Activated naive CD4-positive, alpha-beta T cell treated with anti-CD3 and anti-CD28 coated beads, Interleukin-2, amount 50 U/mL, for 72 hours (primary cell): ENCODE data around the gene PCLO. TPM values are rescaled to one million over a fixed set of nuclear protein-coding genes. Genes with fewer than 3 reads are reported as not detected.
"Not testable (repeated sequence)": the region's sequence is repeated elsewhere in the genome, so short reads cannot be mapped to it uniquely, and the experiment has no call there.

ENCODE experiments used
- ATAC-seq, 2 donors: fragments of 150-1000 bp; cut with Tn5 transposase; 2 replicates each; pipeline ENCODE4 v1.10.0; 2021; ENCODE audit warnings: mild to moderate bottlenecking in 2 of 2, moderate library complexity in 2 of 2
- DNase-seq, 2 donors: peaks; one replicate each; pipeline ENCODE4 v3.0.0; 2021 to 2022; ENCODE audit warnings: low spot score in 2 of 2
- H3K27ac Mint-ChIP-seq, 2 donors: one replicate each; pipeline ENCODE4 v1.8.0; 2022; ENCODE audit warnings: mild to moderate bottlenecking in 2 of 2, mixed read lengths in 2 of 2
- H3K36me3 Mint-ChIP-seq, 2 donors: one replicate each; pipeline ENCODE4 v1.8.0; 2022; ENCODE audit warnings: mixed read lengths in 2 of 2
- H3K9me3 Mint-ChIP-seq, 2 donors: one replicate each; pipeline ENCODE4 v1.8.0; 2022; ENCODE audit warnings: mixed read lengths in 2 of 2
- total RNA-seq, 2 donors: library from RNA; stranded (reverse); gene quantifications; one replicate each; pipeline ENCODE4 v1.2.3, GENCODE V29; 2022

Gene PCLO
- total RNA-seq, 2 donors from 2014 or later, result 0.02 TPM; not detected in 1

- Mint-ChIP-seq H3K36me3 (no peaks in the 10 kb centered on the region), H3K9me3 (peaks cover 4% of the 10 kb centered on the region in 2 donors), H3K27ac (no peak overlapping the region)
- ATAC-seq (no peak), DNase-seq (no peak)
Measured at GRCh38 chr7:83085299-83085698, 77.4 kb downstream of the PCLO start.

- not testable (repeated sequence) for H3K36me3 Mint-ChIP-seq, H3K27ac Mint-ChIP-seq, DNase-seq, ATAC-seq, H3K9me3 Mint-ChIP-seq
Measured at GRCh38 chr7:83079879-83080278, 82.8 kb downstream of the PCLO start.

- Mint-ChIP-seq H3K36me3 (no peaks in the 10 kb centered on the region), H3K27ac (no peak overlapping the region), H3K9me3 (peaks cover 5 to 8% of the 10 kb centered on the region in 2 donors)
- no peak for DNase-seq
- no peak for ATAC-seq
Measured at GRCh38 chr7:83077328-83077727, 85.4 kb downstream of the PCLO start.

- no peak for DNase-seq
- H3K27ac Mint-ChIP-seq, result no peak overlapping the region
- H3K36me3 Mint-ChIP-seq, result no peaks in the 10 kb centered on the region
- peaks cover 5 to 12% of the 10 kb centered on the region in 2 donors for H3K9me3 Mint-ChIP-seq
- ATAC-seq, result no peak
Measured at GRCh38 chr7:83072576-83073517, 89.8 kb downstream of the PCLO start.

- DNase-seq (no peak), ATAC-seq (no peak)
- Mint-ChIP-seq H3K36me3 (no peaks in the 10 kb centered on the region), H3K9me3 (peaks cover 0 to 19% of the 10 kb centered on the region in 2 donors), H3K27ac (no peak overlapping the region)
Measured at GRCh38 chr7:83065714-83066113, 97.0 kb downstream of the PCLO start.

- H3K36me3 Mint-ChIP-seq, result no peaks in the 10 kb centered on the region
- peaks cover 9 to 13% of the 10 kb centered on the region in 2 donors for H3K9me3 Mint-ChIP-seq
- DNase-seq, result no peak
- H3K27ac Mint-ChIP-seq, result no peak overlapping the region
- no peak for ATAC-seq
Measured at GRCh38 chr7:83060218-83060617, 102.5 kb downstream of the PCLO start.

GRCh38 chr7:83058667-83059066 lies 104.0 kb downstream of the PCLO start:
- Mint-ChIP-seq H3K36me3 (no peaks in the 10 kb centered on the region), H3K9me3 (peaks cover 9% of the 10 kb centered on the region in 2 donors), H3K27ac (no peak overlapping the region)
- DNase-seq (no peak), ATAC-seq (no peak)

- peaks cover 8 to 14% of the 10 kb centered on the region in 2 donors for H3K9me3 Mint-ChIP-seq
- ATAC-seq (no peak), DNase-seq (no peak)
- no peaks in the 10 kb centered on the region for H3K36me3 Mint-ChIP-seq
- no peak overlapping the region for H3K27ac Mint-ChIP-seq
Measured at GRCh38 chr7:83055197-83055596, 107.5 kb downstream of the PCLO start.

GRCh38 chr7:83054472-83054871 lies 108.2 kb downstream of the PCLO start:
- DNase-seq, result no peak
- Mint-ChIP-seq H3K27ac (no peak overlapping the region), H3K36me3 (no peaks in the 10 kb centered on the region), H3K9me3 (peaks cover 11 to 12% of the 10 kb centered on the region in 2 donors)
- no peak for ATAC-seq

- H3K27ac Mint-ChIP-seq, result no peak overlapping the region
- DNase-seq (no peak), ATAC-seq (no peak)
- no peaks in the 10 kb centered on the region for H3K36me3 Mint-ChIP-seq
- peaks cover 9 to 12% of the 10 kb centered on the region in 2 donors for H3K9me3 Mint-ChIP-seq
Measured at GRCh38 chr7:83053965-83054364, 108.7 kb downstream of the PCLO start.

GRCh38 chr7:83040484-83040883 lies 122.2 kb downstream of the PCLO start:
- DNase-seq (no peak), ATAC-seq (no peak)
- Mint-ChIP-seq H3K27ac (no peak overlapping the region), H3K9me3 (peaks cover 0 to 12% of the 10 kb centered on the region in 2 donors), H3K36me3 (no peaks in the 10 kb centered on the region)

GRCh38 chr7:83038787-83039186 lies 123.9 kb downstream of the PCLO start:
- DNase-seq (no peak), ATAC-seq (no peak)
- Mint-ChIP-seq H3K9me3 (peaks cover 0 to 8% of the 10 kb centered on the region in 2 donors), H3K27ac (no peak overlapping the region), H3K36me3 (no peaks in the 10 kb centered on the region)

GRCh38 chr7:83036721-83037380 lies 125.8 kb downstream of the PCLO start:
- H3K9me3 Mint-ChIP-seq, result peaks cover 10 to 18% of the 10 kb centered on the region in 2 donors
- ATAC-seq, result no peak

GRCh38 chr7:83036130-83036529 lies 126.6 kb downstream of the PCLO start:
- Mint-ChIP-seq H3K27ac (no peak overlapping the region), H3K9me3 (peaks cover 17 to 24% of the 10 kb centered on the region in 2 donors), H3K36me3 (no peaks in the 10 kb centered on the region)
- ATAC-seq (no peak), DNase-seq (no peak)

More at GRCh38 chr7:83036721-83037380, 125.8 kb downstream of the PCLO start:
- Mint-ChIP-seq H3K27ac (no peak overlapping the region), H3K36me3 (no peaks in the 10 kb centered on the region)
- DNase-seq, result no peak

- no peak overlapping the region for H3K27ac Mint-ChIP-seq
- H3K36me3 Mint-ChIP-seq, result no peaks in the 10 kb centered on the region
- ATAC-seq, result no peak
- DNase-seq, result no peak
- H3K9me3 Mint-ChIP-seq, result peaks cover 17 to 23% of the 10 kb centered on the region in 2 donors
Measured at GRCh38 chr7:83032195-83032594, 130.5 kb downstream of the PCLO start.

- DNase-seq, H3K27ac Mint-ChIP-seq, ATAC-seq, H3K36me3 Mint-ChIP-seq: not testable (repeated sequence)
- peaks cover 9 to 19% of the 10 kb centered on the region in 2 donors for H3K9me3 Mint-ChIP-seq
Measured at GRCh38 chr7:83023817-83024665, 138.6 kb downstream of the PCLO start.
